Putamen (tissue), 1 donor: ENCODE results near the gene DNAH10.
"Not testable (repeated sequence)": the region's sequence is repeated elsewhere in the genome, so short reads cannot be mapped to it uniquely, and the experiment has no call there.

Source experiments
- DNase-seq: peaks from one replicate; pipeline ENCODE4 v3.0.0-alpha.2; 2016; ENCODE audit warnings: low spot score

The DNAH10 gene

DNA sequence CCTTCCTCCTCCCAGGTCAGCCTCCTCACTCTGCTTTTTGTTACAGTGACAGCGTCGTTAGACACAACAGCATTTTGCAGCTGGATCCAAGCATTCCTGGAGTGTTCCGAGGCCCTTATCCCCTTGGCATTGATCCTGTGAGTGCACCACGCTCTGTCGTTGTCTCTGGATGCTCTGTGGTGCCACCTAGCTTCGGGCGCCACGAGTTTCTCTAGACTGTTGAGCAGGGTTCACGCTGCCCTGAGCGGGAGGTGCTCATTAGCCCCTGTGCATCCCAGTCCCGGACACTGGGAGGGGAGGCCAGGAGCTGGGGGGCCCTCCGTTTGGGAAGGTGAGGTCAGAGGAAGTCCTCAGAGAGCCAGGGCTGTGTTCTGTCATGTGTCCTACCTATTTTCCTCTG lies 17.3 kb upstream of the DNAH10 start:
- no peak for DNase-seq

DNA sequence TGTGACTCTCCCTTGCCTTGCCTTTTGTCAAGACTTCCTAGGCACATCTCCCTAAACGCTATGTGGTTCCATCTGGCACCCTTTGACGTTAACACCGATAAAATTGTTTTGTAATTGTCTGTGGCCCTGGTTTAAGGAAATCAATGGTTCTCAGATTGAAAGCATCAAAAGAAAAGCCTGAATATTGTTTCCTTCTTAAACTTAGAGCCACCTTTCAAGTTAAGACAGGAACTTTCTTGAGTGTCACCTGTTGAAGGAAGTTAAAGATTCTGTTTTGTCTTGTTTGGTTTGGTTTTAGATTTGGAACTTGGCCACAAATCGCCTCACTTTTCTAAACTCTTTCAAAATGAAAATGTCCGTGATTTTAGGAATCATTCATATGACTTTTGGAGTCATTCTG lies 14.8 kb upstream of the DNAH10 start:
- no peak for DNase-seq

DNA sequence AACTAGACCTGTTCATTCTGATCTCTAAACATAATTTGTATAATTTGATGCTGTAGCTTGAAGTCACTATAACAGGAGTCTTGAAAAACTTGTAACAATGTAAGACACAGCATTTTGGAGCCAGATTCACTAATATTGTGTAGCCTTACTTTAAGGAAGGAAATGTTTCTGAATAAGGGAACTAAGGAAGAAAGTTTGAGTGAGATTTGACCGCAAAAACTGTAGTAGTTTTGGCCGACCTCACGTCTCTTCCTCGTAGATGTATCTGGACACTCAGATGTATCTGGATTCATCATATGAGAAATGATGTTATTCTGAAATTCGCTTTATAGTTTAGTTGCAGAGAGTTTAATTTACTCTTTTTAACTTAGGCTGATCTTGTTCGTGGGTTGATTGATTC lies 13.9 kb upstream of the DNAH10 start:
- no peak for DNase-seq

DNA sequence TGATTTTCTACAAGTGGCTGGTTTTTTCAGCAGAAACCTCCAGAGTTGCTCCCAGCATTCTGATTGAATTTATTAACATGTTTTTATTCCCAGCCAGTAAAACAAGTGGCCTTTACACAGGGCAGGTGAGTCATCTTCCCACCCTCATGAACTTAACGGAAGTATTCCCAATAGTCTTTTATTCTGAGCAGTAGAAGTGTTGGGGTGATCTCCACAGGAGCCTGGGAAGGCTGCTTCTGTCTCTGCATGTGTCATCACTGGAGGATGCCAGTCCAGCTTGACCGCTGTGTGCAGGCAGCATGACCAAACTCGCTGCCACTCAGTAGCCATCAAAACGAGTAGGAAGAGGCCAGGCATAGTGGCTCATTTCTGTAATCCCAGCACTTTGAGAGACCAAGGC lies 13.4 kb upstream of the DNAH10 start:
- no peak for DNase-seq

DNA sequence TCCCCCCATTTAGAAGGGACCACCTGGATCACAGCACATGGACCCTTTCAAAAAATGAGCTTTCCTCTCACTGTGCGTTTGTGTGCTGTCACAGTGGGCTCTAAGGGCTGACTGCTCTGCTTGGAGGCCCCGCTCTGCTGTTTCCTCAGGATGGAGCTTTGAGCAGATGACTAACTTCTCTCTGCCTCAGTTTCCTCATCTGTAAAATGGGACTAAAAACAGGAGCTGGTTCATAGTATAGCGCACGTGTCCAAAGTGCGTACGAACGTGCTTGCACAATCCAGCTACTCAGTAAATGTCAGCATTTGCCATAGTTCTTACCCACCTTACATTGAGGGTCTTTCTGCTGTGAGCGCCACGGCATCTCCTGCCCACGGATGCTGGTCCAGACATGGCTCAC lies 12.7 kb upstream of the DNAH10 start:
- no peak for DNase-seq

DNA sequence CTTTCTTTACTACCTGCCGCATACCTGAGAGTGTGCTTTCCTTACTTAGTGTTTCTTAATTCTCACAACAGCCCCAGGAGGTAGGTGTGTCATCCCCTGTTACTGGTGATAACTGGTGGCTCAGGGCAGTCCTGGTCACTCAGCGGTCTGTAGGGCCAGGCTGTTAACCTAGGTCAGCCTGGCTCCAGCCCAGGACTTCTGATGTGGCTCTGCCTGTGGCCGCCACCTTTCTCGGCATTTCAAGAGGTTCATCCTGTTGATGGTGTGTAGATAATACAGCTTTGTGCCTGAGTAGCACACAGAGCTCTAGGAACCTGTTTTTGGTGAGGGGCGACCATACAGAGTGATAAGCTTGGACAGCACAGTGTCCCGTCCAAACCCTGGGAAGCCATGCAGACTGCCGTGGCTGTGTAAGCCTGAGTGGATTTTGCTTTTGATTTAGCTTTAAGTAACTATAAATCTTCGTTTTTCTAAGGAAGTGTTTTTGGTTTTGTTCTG lies 11.9 kb upstream of the DNAH10 start:
- DNase-seq: no peak

DNA sequence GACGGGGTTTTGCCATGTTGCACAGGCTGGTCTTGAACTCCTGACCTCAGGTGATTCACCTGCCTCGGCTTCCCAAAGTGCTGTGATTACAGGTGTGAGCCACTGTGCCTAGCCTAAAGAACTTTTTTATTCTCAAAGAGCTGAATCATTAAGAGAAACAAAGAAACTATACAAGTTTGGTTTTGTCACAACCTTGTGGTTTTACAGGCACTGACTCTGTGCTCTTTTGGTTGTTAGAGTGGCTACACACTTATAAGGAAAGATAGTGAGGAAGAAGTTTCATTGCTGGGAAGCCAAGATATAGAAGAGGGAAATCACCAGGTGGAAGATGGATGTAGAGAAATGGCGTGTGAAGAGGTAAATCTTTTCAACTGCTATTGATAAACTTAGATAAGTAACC lies 10.1 kb upstream of the DNAH10 start:
- no peak for DNase-seq

DNA sequence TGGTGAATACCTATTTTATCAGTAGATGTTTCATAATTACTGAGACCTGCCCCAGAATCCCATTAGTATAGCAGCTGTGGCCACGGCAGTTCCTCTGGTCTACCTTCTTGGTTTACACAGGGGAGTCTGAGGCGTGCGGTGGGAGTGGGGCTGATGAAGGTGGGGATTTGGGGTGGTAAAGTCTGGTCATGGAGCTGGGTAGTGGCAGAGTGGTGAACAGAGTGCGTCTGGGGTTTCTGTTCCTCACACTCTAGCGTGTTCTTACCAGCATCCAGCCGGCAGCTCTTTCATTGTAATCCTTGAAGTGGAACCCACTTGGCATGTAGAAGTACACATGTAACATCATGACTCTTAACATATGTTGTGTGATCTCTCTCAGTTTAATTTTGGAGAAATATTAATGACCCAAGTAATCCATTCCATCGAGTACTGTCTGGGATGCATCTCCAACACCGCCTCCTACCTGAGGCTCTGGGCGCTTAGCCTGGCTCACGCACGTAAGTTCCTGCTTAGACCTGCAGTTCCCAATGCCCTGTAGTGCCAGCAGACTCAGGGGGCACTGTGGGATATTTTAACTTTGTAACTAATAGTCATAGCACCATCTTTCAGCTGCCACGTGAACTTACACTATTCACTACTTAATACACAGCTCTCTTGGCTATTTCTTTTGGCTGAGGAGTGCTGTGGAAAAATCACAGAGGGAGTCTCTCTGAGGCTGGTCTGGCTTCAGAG lies 7.9 kb upstream of the DNAH10 start:
- no peak for DNase-seq

DNA sequence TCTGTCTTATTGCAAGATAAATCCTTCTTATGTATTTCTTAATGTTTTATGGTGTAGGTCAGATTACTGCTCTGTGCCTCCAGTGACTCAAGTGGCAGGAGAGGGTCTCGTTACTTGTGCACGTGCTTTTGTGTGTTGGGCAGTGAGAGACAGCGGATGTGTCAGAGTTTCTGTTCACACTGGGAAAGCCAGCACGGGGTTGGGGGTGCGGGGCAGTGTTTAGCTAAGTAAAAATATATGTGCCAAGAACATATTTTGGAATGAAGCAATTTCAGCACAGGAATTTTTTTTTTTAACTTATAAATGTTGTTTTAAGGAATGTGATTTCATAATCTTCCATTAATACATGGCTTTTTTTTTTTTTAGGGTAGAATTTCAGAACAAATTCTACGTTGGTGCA lies 4.5 kb upstream of the DNAH10 start:
- DNase-seq: no peak

DNA sequence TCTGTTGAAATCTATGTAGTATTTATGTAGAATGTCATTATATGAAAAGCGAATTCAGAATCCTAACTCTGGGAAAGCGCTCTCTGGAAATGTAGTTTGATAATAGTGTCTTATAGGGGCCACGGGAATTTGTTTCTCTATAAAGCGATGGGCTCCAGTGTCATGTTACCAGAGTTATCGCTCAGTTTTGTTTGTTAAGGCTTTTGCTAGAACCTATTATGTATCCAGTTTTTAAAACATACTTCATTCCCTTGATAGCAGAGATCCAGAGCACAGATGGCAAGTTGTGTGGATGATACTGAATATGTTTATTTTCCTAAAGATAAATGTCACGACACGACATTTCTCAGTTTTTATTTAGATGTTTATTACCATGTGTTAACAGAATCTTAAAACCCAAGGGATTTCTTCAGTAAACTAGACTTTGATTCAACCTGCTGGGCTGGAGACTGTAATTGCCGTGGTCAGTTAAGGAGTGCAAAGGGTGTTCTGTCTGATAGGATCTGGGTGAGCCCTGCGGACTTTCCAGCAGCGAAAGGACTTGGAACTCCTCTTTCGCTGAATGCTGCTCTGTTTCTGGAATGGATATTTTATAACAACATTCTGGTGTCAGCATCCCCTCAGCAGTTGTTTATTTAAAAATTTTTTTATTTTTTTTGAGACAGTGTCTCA lies 1.7 kb upstream of the DNAH10 start:
- no peak for DNase-seq

DNA sequence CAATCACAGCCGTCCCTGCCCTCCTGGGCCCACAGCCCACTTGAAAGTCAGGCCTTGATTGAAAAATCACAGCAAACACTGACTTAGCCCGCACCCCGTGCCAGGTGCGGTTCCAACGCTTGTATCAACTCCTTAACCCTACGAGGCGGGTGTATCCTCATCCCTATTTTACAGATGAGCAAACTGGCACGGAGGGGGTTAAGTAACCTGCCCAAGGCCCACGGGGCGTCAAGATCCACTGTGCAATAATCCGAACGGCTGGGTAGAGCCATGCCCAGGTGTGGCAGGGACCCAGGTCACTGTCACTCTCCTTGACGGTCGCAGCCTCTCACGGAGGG lies 583 bp downstream of the DNAH10 start:
- DNase-seq: no peak

DNA sequence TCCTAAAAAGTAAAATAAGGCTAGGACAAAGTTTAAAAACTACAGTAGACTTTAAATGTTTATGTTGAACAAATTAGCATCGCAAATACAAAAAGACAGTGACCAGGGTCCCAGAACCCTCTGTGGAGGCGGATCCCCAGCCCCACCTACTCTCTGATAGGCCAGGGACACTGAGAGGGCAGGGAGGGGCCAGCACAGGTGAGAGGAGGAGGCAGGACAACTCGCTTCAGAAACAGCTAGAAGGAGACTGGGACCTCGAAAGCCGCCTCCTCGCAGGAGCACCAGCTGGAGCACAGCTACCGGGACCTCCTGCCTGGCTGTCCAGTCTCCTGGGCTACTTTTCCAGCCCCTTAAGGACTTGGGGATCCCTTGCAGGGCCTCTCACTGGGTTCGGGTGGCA lies 992 bp downstream of the DNAH10 start:
- DNase-seq: no peak

DNA sequence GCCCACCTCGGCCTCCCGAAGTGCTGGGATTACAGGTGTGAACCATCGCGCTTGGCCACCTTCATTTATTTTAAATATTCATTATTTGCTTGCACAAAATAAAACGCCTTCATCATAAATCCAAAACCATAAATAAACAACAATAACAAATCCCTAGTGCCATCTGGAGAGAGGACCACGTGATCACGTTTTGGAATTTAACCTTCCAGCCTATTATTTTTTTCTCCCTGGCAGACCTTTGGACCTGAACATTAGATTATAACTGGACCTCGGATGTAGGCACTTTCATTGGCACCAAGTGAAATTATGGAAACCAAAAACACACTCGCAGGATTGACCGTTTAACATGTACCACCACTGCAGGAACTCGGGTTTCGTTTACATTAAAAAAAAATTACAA lies 2.0 kb downstream of the DNAH10 start:
- DNase-seq: no peak

DNA sequence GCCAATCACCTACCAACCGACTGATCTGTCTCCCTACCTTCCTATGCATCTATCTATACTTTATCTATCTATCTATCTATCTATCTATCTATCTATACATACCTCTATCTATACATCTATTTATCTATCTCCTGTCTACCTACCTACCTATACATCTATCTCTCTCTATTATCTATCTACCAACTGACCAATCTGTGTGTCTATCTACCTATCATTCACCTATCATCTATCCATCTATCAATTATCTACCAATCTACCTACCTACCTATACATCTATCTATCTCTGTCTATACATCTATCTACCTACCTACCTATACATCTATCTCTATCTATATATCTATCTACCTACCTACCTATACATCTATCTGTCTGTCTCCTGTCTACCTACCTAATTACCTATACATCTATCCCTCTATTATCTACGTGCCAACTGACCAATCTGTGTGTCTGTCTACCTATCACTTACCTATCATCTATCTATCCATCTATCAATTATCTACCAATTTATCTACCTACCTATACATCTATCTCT lies 3.5 kb downstream of the DNAH10 start:
- DNase-seq: no peak

DNA sequence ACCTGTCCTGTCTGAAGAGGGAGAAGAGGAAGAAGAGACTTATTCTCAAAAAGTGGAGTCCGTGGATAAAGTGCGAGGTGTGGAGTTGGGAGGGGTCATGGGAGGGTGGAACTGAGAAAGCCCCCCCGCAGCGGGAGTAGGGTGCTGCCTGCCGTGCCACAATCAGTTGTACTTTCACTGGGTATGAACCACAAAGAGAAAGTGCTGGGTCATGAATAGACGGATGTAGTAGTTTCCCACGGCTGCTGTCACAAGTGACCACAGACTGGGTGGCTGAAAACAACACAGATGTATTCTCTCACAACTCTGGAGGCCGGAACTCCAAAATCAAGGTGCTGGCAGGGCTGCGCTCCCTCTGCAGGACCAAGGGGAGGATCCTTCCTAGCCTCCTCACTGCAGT lies 5.5 kb downstream of the DNAH10 start:
- no peak for DNase-seq

DNA sequence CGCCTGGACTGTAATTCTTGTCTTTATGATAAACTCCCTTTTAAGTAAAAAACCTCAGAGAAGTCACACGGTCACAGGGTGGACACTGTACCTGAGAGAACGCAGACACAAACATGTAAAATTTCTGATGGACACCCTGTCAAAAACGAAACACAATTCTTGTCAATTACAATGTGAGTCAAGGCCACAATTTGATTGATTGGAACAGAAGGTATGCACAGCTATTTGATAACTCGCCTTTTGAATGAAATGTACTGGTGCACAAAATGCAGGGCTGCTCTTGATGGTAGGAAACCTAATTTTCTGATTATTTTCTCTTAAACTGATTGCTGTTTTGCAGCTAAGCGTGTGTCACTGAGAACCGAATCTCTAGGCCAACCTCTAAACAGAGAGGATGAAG lies 9.2 kb downstream of the DNAH10 start:
- no peak for DNase-seq

DNA sequence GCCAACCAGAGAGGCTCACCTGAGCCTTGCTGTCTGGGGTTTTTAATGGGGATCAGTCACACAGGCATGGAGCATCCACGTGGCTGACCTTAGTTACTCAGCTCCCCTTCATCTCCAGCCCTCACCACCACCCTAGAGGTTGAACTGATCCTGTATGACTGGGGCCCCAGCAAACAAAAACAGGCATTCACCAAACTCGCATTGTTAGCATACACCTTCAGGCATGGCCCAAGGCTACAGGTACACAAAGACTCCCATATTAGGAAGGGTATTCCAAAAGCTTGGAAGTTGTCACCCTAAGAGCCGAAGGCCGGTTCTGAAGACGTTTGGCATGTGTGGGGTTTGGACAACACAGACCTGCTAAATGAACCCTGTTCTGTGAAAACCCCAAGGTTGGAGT lies 10.0 kb downstream of the DNAH10 start:
- no peak for DNase-seq

DNA sequence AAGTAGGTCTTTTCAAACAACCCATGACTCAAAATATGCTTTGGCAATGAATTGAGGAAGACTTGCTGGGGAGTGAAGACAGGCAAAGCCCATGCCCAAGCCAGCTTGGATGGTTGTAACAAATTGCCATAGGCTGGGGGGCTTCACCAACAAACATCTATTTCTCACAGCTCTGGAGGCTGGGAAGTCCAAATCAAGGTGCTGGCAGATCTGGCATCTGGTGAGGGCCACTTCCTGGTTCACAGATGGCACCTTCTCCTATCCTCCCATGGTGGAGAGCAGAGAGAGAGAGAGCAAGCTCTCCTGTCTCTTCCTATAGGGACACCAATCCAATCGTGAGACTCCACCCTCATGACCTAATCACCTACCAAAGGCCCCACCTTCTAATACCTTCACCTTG lies 11.3 kb downstream of the DNAH10 start:
- no peak for DNase-seq

DNA sequence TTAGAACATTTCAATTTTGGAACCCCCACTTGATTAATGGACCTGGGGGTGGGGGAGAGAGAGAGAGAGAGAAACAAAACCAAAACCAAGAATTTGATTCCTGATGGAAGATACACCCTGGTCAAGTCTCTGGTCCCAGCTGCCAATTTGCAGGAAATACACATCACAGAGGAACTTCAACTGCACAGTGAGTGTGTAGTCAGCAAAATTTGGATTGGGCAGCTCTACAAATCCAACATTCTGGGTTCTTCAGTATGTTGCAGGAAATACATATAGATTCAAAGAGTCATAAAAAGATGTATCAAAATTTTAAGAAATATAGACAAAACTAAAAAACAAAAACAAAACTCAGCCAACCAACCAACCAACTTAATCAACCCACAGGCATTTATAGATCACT lies 17.4 kb downstream of the DNAH10 start:
- no peak for DNase-seq

DNA sequence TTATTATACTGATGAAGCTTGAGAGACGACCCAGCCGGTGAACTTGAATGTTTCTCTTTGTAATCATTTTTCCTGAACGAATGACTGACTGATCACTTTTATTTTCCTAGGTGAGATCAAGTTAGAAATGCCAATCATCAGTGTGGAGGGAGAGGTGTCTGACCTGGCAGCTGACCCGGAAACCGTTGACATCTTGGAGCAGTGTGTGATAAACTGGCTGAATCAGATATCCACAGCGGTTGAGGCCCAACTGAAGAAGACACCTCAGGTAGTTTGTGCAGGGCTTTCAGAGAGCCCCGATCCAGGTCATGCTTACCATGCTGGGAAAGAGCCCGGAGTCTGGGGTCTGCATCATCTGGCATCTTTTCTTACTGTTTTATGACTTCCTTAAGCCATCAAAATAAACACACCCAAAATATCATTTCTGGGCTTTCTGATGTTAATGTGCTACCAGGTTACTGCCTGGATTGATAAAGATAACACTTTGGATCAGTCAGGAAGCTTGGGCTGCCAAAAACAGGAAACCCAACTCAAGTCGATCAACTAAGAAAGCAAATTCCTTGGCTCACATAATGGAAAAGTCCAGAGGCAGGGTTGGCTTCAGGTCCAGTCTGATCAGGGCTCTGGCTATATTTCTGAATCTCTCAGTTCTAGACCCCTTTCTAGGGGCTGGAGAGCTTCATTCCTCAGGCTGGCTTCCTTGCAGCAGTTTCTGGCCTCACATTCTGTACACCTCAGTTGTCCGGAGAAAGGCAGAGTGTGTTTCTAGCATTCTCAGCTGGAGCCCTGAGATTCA lies 21.1 kb downstream of the DNAH10 start:
- no peak for DNase-seq

DNA sequence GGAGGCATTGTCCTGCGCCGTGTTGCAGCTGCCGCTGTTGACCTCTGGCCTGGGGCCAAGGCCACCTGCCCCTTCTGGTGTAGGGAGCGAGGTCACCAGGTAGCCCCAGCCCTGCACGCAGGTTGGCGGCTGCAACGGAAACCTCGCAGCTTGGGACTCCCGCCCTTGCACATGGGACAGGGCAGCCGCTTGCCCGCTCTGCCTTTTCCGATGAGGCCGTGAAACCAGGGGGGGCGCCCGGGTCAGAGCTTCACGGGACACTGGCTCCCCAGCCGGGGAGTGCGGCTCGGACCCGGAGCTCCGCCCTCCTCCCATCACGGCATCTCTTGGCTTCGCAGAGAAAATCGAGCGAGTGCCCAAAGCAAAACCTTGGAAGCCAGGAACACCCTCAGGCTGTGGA lies 25.4 kb downstream of the DNAH10 start:
- DNase-seq: no peak

DNA sequence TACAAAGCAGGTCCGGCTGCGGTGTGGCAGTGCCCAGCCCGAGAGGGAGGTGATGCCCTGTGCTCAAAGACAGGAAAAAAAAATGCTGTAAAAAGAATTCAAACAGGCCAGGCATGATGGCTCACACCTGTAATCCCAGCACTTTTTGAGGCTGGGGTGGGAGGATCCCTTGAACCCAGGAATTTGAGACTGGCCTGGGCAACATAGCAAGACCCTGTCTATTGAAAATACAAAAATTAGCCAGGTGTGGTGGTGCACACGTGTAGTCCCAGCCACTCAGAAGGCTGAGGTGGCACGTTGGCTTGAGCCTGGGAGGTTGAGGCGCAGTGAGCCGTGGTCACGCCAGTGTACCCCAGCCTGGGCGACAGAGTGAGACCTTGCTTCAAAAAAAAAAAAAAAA lies 26.4 kb downstream of the DNAH10 start:
- DNase-seq: no peak

DNA sequence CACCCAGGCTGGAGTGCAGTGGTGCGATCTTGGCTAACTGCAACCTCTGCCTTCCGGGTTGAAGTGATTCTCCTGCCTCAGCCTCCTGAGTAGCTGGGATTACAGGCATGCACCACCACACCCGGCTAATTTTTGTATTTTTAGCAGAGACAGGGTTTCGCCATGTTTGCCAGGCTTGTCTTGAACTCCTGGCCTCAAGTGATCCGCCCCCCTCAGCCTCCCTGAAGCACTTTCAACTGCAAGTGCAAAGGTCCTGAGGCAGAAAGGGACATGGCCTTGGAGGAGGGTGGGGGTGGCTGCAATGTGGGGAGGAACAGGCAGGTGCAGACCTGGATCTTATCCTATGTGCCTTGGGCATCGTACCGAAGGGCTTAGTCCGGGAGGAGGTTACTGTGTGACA lies 27.3 kb downstream of the DNAH10 start:
- not testable (repeated sequence) for DNase-seq
